Femur (tissue), 1 donor: Measurements from ENCODE around the gene MGRN1.

ENCODE experiments used
- DNase-seq: peaks from one replicate; pipeline ENCODE4 v3.0.0-alpha.2; 2017

The MGRN1 gene

GRCh38 chr16:4677390-4677789 is 52.8 kb downstream of the MGRN1 start:
- DNase-seq, result no peak

GRCh38 chr16:4677994-4678393 is 53.4 kb downstream of the MGRN1 start:
- DNase-seq, result no peak

GRCh38 chr16:4678596-4678995 is 54.0 kb downstream of the MGRN1 start:
- no peak for DNase-seq

GRCh38 chr16:4679156-4679849 is 54.7 kb downstream of the MGRN1 start:
- no peak for DNase-seq

- peak; percentile 81 for DNase-seq
Measured at GRCh38 chr16:4679850-4680636, 55.4 kb downstream of the MGRN1 start.

- peak; percentile 35 for DNase-seq
Measured at GRCh38 chr16:4680673-4681470, 56.2 kb downstream of the MGRN1 start.

GRCh38 chr16:4681471-4682083 is 57.0 kb downstream of the MGRN1 start:
- DNase-seq, result no peak

GRCh38 chr16:4682084-4682591 is 57.5 kb downstream of the MGRN1 start:
- DNase-seq, result peak; percentile 18

GRCh38 chr16:4682616-4683254 is 58.1 kb downstream of the MGRN1 start:
- DNase-seq, result peak; percentile 49

GRCh38 chr16:4683255-4684057 is 58.8 kb downstream of the MGRN1 start:
- DNase-seq, result no peak

GRCh38 chr16:4684058-4684715 is 59.6 kb downstream of the MGRN1 start:
- DNase-seq, result no peak

- DNase-seq, result no peak
Measured at GRCh38 chr16:4684763-4685162, 60.1 kb downstream of the MGRN1 start.

GRCh38 chr16:4685292-4685691 is 60.7 kb downstream of the MGRN1 start:
- DNase-seq, result peak; percentile 19

GRCh38 chr16:4685776-4686496 is 61.3 kb downstream of the MGRN1 start:
- DNase-seq, result peak; percentile 19

GRCh38 chr16:4686497-4687210 is 62.0 kb downstream of the MGRN1 start:
- peak; percentile 25 for DNase-seq

GRCh38 chr16:4687416-4687815 is 62.8 kb downstream of the MGRN1 start:
- DNase-seq, result no peak

- DNase-seq, result peak; percentile 18
Measured at GRCh38 chr16:4687946-4688673, 63.5 kb downstream of the MGRN1 start.

- DNase-seq, result no peak
Measured at GRCh38 chr16:4688674-4689045, 64.0 kb downstream of the MGRN1 start.
